ENCODE measurements around the gene NBPF4.
"Not testable (repeated sequence)": the region's sequence is repeated elsewhere in the genome, so short reads cannot be mapped to it uniquely, and the experiment has no call there.

NBPF4 gene

GRCh38 chr1:108214641-108215465, 29.0 kb downstream of the NBPF4 start:
- not testable (repeated sequence) for DNase-seq (ENCODE audit: low read depth in 2 of 2)

- DNase-seq (ENCODE audit: low read depth in 2 of 2) = no peak
Observed at GRCh38 chr1:108211014-108211413, 32.9 kb downstream of the NBPF4 start.

- DNase-seq (ENCODE audit: low read depth in 2 of 2) = no peak
Observed at GRCh38 chr1:108209456-108210108, 34.3 kb downstream of the NBPF4 start.

- DNase-seq (ENCODE audit: low read depth in 2 of 2) = no peak
Observed at GRCh38 chr1:108208724-108209446, 35.0 kb downstream of the NBPF4 start.

GRCh38 chr1:108203582-108203981, 40.3 kb downstream of the NBPF4 start:
- DNase-seq (ENCODE audit: low read depth in 2 of 2) = not testable (repeated sequence)

- no peak for DNase-seq (ENCODE audit: low read depth in 2 of 2)
Observed at GRCh38 chr1:108201687-108202086, 42.2 kb downstream of the NBPF4 start.

- DNase-seq (ENCODE audit: low read depth in 2 of 2) = peak in 1 of 2 donors; percentile 12
Observed at GRCh38 chr1:108200687-108201051, 43.2 kb downstream of the NBPF4 start.

GRCh38 chr1:108199781-108200686, 43.8 kb downstream of the NBPF4 start, which contains the start of gene SLC25A24:
Gene SLC25A24, minus strand, starts transcription at chr1:108200343. Its CDS starts 205 bp downstream, at chr1:108200138.
- DNase-seq (ENCODE audit: low read depth in 2 of 2) = peak; percentile 42 to 50

- DNase-seq (ENCODE audit: low read depth in 2 of 2) = no peak
Observed at GRCh38 chr1:108199201-108199691, 44.6 kb downstream of the NBPF4 start.

- no peak for DNase-seq (ENCODE audit: low read depth in 2 of 2)
Observed at GRCh38 chr1:108194051-108194450, 49.8 kb downstream of the NBPF4 start.

- DNase-seq (ENCODE audit: low read depth in 2 of 2) = no peak
Observed at GRCh38 chr1:108193333-108193732, 50.5 kb downstream of the NBPF4 start.

GRCh38 chr1:108192581-108192980, 51.3 kb downstream of the NBPF4 start:
- no peak for DNase-seq (ENCODE audit: low read depth in 2 of 2)

- DNase-seq (ENCODE audit: low read depth in 2 of 2) = no peak
Observed at GRCh38 chr1:108190686-108191416, 53.0 kb downstream of the NBPF4 start.

GRCh38 chr1:108190001-108190634, 53.8 kb downstream of the NBPF4 start:
- no peak for DNase-seq (ENCODE audit: low read depth in 2 of 2)

GRCh38 chr1:108188801-108189200, 55.1 kb downstream of the NBPF4 start:
- no peak for DNase-seq (ENCODE audit: low read depth in 2 of 2)

GRCh38 chr1:108182959-108183700, 60.7 kb downstream of the NBPF4 start:
- no peak for DNase-seq (ENCODE audit: low read depth in 2 of 2)

GRCh38 chr1:108179018-108179417, 64.9 kb downstream of the NBPF4 start:
- DNase-seq (ENCODE audit: low read depth in 2 of 2) = no peak

Measured in stimulated activated CD8-positive, alpha-beta memory T cell treated with anti-CD3 and anti-CD28 coated beads, Interleukin-2, amount 100 ng/mL, for 1 hour (primary cell).